ENCODE results near the gene KRT20. TPM values are rescaled to one million over a fixed set of nuclear protein-coding genes. Genes with fewer than 3 reads are reported as not detected.

The KRT20 gene
- polyA plus RNA-seq, 1 donor (not counting 4 experiments of a cell fraction or from before 2014, with no cell fraction given) = not detected

DNA sequence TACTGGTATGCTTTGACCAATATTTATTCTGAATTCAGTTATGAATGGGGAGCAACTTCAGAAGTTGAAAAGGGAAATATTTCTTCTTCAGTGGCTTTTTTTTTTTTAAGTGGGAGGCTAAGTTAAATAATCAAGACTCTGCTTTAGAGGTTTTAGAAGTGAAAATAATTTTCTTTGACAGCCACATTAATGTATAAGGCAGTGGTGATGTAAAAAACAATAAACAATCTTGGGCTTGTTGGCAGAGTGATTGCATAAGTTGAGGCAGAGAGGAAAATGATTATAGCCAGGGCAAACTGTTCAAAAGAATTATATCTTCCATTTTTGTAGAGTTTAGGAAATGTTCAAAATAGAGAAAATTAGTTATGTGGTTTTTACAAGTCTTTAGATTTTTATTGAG, 12.6 kb downstream of the KRT20 start:
- dilution Hi-C loops (cut with MboI; ENCODE audit: extremely low pct_ligation_motif_present, low sequenced_read_pairs) = no loop called here
- DNase-seq (ENCODE audit: low read depth, low spot score) = no peak
- H3K9me1 ChIP-seq (ENCODE audit: control insufficient read depth, extremely low read depth, insufficient read depth, low read length) = no peaks in the 10 kb centered on the region

DNA sequence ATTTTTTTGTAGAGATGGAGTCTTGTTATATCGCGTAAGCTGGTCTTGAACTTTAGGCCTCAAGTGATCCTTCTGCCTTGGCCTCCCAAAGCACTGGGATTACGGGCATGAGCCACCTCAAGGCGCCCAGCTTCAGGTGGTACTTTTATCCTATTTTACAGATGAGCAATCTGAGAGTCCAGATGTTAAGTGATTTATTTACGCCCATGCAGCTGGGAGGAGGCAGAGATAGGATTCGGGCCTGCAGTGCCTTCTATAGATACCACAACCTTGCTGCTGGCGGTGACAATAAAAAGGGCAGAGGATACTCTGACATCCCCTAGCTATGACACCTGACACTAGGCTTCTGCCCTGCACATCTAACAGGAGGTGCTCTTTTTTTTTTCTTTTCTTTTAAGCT, 13.7 kb downstream of the KRT20 start:
- Histone ChIP-seq H3K9me3 (ENCODE audit: control insufficient read depth, low read depth, low read length) (no peaks in the 10 kb centered on the region), H2AFZ (ENCODE audit: control insufficient read depth, low read length) (no peak overlapping the region), H3K79me2 (ENCODE audit: control insufficient read depth, insufficient read depth, low read length) (no peaks in the 10 kb centered on the region), H3K4me3 (ENCODE audit: control insufficient read depth in 2 of 3, extremely low read depth in 1 of 3, insufficient read depth in 2 of 3, low read depth in 1 of 3, low read length in 3 of 3) (no peak overlapping the region), H3K4me1 (ENCODE audit: control insufficient read depth, extremely low read depth, insufficient read depth, low read length) (no peaks in the 10 kb centered on the region), H3K9me1 (ENCODE audit: control insufficient read depth, extremely low read depth, insufficient read depth, low read length) (no peaks in the 10 kb centered on the region), H3K36me3 (ENCODE audit: control insufficient read depth in 2 of 2, extremely low read depth in 1 of 2, insufficient read depth in 2 of 2, low read length in 2 of 2) (no peaks in the 10 kb centered on the region), H3K9ac (ENCODE audit: control insufficient read depth, extremely low read depth, insufficient read depth, low read length) (no peak overlapping the region), H3K4me2 (ENCODE audit: control insufficient read depth, extremely low read depth, insufficient read depth, low read depth, low read length) (no peak overlapping the region), H4K20me1 (ENCODE audit: control insufficient read depth, extremely low read depth, insufficient read depth, low read length) (no peaks in the 10 kb centered on the region), H3K27ac (ENCODE audit: control insufficient read depth, insufficient read depth, low read length) (no peak overlapping the region), H3K27me3 (ENCODE audit: control insufficient read depth, extremely low read depth, insufficient read depth, low read length) (no peaks in the 10 kb centered on the region)
- TF ChIP-seq, protein P1, sequence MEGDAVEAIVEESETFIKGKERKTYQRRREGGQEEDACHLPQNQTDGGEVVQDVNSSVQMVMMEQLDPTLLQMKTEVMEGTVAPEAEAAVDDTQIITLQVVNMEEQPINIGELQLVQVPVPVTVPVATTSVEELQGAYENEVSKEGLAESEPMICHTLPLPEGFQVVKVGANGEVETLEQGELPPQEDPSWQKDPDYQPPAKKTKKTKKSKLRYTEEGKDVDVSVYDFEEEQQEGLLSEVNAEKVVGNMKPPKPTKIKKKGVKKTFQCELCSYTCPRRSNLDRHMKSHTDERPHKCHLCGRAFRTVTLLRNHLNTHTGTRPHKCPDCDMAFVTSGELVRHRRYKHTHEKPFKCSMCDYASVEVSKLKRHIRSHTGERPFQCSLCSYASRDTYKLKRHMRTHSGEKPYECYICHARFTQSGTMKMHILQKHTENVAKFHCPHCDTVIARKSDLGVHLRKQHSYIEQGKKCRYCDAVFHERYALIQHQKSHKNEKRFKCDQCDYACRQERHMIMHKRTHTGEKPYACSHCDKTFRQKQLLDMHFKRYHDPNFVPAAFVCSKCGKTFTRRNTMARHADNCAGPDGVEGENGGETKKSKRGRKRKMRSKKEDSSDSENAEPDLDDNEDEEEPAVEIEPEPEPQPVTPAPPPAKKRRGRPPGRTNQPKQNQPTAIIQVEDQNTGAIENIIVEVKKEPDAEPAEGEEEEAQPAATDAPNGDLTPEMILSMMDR (optimal IDR thresholded peaks at IDR 0.05 in 1 of 3, IDR thresholded peaks at IDR 0.05 in 1 of 3, conservative IDR thresholded peaks at IDR 0.05 in 1 of 3; ENCODE audit: extremely low read depth in 1 of 3, insufficient read depth in 2 of 3, low read length in 3 of 3) = no peak
- no peak for TF ChIP-seq EZH2 (IDR thresholded peaks at IDR 0.05; ENCODE audit: low read length)
- no peak for FAIRE-seq
- dilution Hi-C loops (cut with MboI; ENCODE audit: extremely low pct_ligation_motif_present, low sequenced_read_pairs) = no loop called here
- no peak for DNase-seq (ENCODE audit: low read depth, low spot score)

More for the DNA sequence above, 12.6 kb downstream of the KRT20 start:
- no peak for FAIRE-seq
- no peaks in the 10 kb centered on the region for H4K20me1 ChIP-seq (ENCODE audit: control insufficient read depth, extremely low read depth, insufficient read depth, low read length)
- H3K9me3 ChIP-seq (ENCODE audit: control insufficient read depth, low read depth, low read length) = no peaks in the 10 kb centered on the region
- no peak overlapping the region for H3K27ac ChIP-seq (ENCODE audit: control insufficient read depth, insufficient read depth, low read length)
- H3K4me2 ChIP-seq (ENCODE audit: control insufficient read depth, extremely low read depth, insufficient read depth, low read depth, low read length) = no peak overlapping the region
- H3K27me3 ChIP-seq (ENCODE audit: control insufficient read depth, extremely low read depth, insufficient read depth, low read length) = no peaks in the 10 kb centered on the region
- H3K4me1 ChIP-seq (ENCODE audit: control insufficient read depth, extremely low read depth, insufficient read depth, low read length) = no peaks in the 10 kb centered on the region
- no peaks in the 10 kb centered on the region for H3K79me2 ChIP-seq (ENCODE audit: control insufficient read depth, insufficient read depth, low read length)
- TF ChIP-seq, protein P1 (optimal IDR thresholded peaks at IDR 0.05 in 1 of 3, IDR thresholded peaks at IDR 0.05 in 1 of 3, conservative IDR thresholded peaks at IDR 0.05 in 1 of 3; ENCODE audit: extremely low read depth in 1 of 3, insufficient read depth in 2 of 3, low read length in 3 of 3) = no peak
- no peak for TF ChIP-seq EZH2 (IDR thresholded peaks at IDR 0.05; ENCODE audit: low read length)
- H3K36me3 ChIP-seq (ENCODE audit: control insufficient read depth in 2 of 2, extremely low read depth in 1 of 2, insufficient read depth in 2 of 2, low read length in 2 of 2) = no peaks in the 10 kb centered on the region
- no peak overlapping the region for H3K4me3 ChIP-seq (ENCODE audit: control insufficient read depth in 2 of 3, extremely low read depth in 1 of 3, insufficient read depth in 2 of 3, low read depth in 1 of 3, low read length in 3 of 3)
- H3K9ac ChIP-seq (ENCODE audit: control insufficient read depth, extremely low read depth, insufficient read depth, low read length) = no peak overlapping the region
- H2AFZ ChIP-seq (ENCODE audit: control insufficient read depth, low read length) = no peak overlapping the region

All from keratinocyte (primary cell).